ENCODE measurements around the gene CAMK4.

The CAMK4 gene

GRCh38 chr5:111268300-111268699 lies 44.1 kb downstream of the CAMK4 start:
- H4K20me1 ChIP-seq: no peaks in the 10 kb centered on the region
- no peaks in the 10 kb centered on the region for H3K4me1 ChIP-seq
- no peaks in the 10 kb centered on the region for H3K27me3 ChIP-seq
- no peaks in the 10 kb centered on the region for H3K9me3 ChIP-seq
- H3K4me2 ChIP-seq: no peak overlapping the region
- no peak overlapping the region for H3K27ac ChIP-seq
- H3K9ac ChIP-seq: no peak overlapping the region
- no peak overlapping the region for H3K4me3 ChIP-seq
- no peak for TF ChIP-seq Cebpa-rat (IDR thresholded peaks at IDR 0.05)
- no peaks in the 10 kb centered on the region for H3K36me3 ChIP-seq

GRCh38 chr5:111271885-111272284 lies 47.7 kb downstream of the CAMK4 start:
- Histone ChIP-seq H3K4me3 (no peak overlapping the region), H3K27me3 (no peaks in the 10 kb centered on the region), H3K4me1 (no peaks in the 10 kb centered on the region), H3K27ac (no peak overlapping the region), H3K4me2 (no peak overlapping the region), H3K36me3 (no peaks in the 10 kb centered on the region), H3K9ac (no peak overlapping the region), H4K20me1 (no peaks in the 10 kb centered on the region), H3K9me3 (no peaks in the 10 kb centered on the region)
- no peak for TF ChIP-seq Cebpa-rat (IDR thresholded peaks at IDR 0.05)

- TF ChIP-seq Cebpa-rat (IDR thresholded peaks at IDR 0.05): no peak
- H3K36me3 ChIP-seq: no peaks in the 10 kb centered on the region
- no peak overlapping the region for H3K27ac ChIP-seq
- H3K9ac ChIP-seq: no peak overlapping the region
- no peaks in the 10 kb centered on the region for H3K9me3 ChIP-seq
- H3K4me3 ChIP-seq: no peak overlapping the region
- no peaks in the 10 kb centered on the region for H4K20me1 ChIP-seq
- no peaks in the 10 kb centered on the region for H3K27me3 ChIP-seq
- no peaks in the 10 kb centered on the region for H3K4me1 ChIP-seq
- no peak overlapping the region for H3K4me2 ChIP-seq
Measured at GRCh38 chr5:111277061-111277460, 52.9 kb downstream of the CAMK4 start.

- no peaks in the 10 kb centered on the region for H3K27me3 ChIP-seq
- no peak overlapping the region for H3K27ac ChIP-seq
- H3K9ac ChIP-seq: no peak overlapping the region
- H3K9me3 ChIP-seq: no peaks in the 10 kb centered on the region
- no peaks in the 10 kb centered on the region for H3K4me1 ChIP-seq
- H3K4me2 ChIP-seq: no peak overlapping the region
- TF ChIP-seq Cebpa-rat (IDR thresholded peaks at IDR 0.05): no peak
- H3K36me3 ChIP-seq: no peaks in the 10 kb centered on the region
- H3K4me3 ChIP-seq: no peak overlapping the region
- H4K20me1 ChIP-seq: no peaks in the 10 kb centered on the region
Measured at GRCh38 chr5:111278858-111279504, 54.8 kb downstream of the CAMK4 start.

- no peaks in the 10 kb centered on the region for H3K36me3 ChIP-seq
- H4K20me1 ChIP-seq: no peaks in the 10 kb centered on the region
- TF ChIP-seq Cebpa-rat (IDR thresholded peaks at IDR 0.05): no peak
- no peak overlapping the region for H3K4me2 ChIP-seq
- no peak overlapping the region for H3K9ac ChIP-seq
- no peak overlapping the region for H3K27ac ChIP-seq
- no peaks in the 10 kb centered on the region for H3K27me3 ChIP-seq
- no peaks in the 10 kb centered on the region for H3K4me1 ChIP-seq
- H3K4me3 ChIP-seq: no peak overlapping the region
- H3K9me3 ChIP-seq: no peaks in the 10 kb centered on the region
Measured at GRCh38 chr5:111280282-111280951, 56.2 kb downstream of the CAMK4 start.

- no peak overlapping the region for H3K27ac ChIP-seq
- no peak overlapping the region for H3K4me2 ChIP-seq
- H3K27me3 ChIP-seq: no peaks in the 10 kb centered on the region
- no peaks in the 10 kb centered on the region for H3K9me3 ChIP-seq
- H3K4me1 ChIP-seq: no peaks in the 10 kb centered on the region
- no peak overlapping the region for H3K4me3 ChIP-seq
- TF ChIP-seq Cebpa-rat (IDR thresholded peaks at IDR 0.05): no peak
- no peaks in the 10 kb centered on the region for H4K20me1 ChIP-seq
- no peaks in the 10 kb centered on the region for H3K36me3 ChIP-seq
- no peak overlapping the region for H3K9ac ChIP-seq
Measured at GRCh38 chr5:111282798-111283197, 58.6 kb downstream of the CAMK4 start.

GRCh38 chr5:111284825-111285224 lies 60.6 kb downstream of the CAMK4 start:
- Histone ChIP-seq H3K4me3 (no peak overlapping the region), H3K9ac (no peak overlapping the region), H3K9me3 (no peaks in the 10 kb centered on the region), H3K36me3 (no peaks in the 10 kb centered on the region), H3K27me3 (no peaks in the 10 kb centered on the region), H3K27ac (no peak overlapping the region), H3K4me1 (no peaks in the 10 kb centered on the region), H3K4me2 (no peak overlapping the region), H4K20me1 (no peaks in the 10 kb centered on the region)
- no peak for TF ChIP-seq Cebpa-rat (IDR thresholded peaks at IDR 0.05)

- H3K4me2 ChIP-seq: no peak overlapping the region
- H3K9ac ChIP-seq: no peak overlapping the region
- no peak for TF ChIP-seq Cebpa-rat (IDR thresholded peaks at IDR 0.05)
- peaks cover 6% of the 10 kb centered on the region; the same call in 1 of the 2 replicates for H3K9me3 ChIP-seq
- H3K4me3 ChIP-seq: no peak overlapping the region
- H3K4me1 ChIP-seq: no peaks in the 10 kb centered on the region
- no peaks in the 10 kb centered on the region for H3K36me3 ChIP-seq
- no peaks in the 10 kb centered on the region for H4K20me1 ChIP-seq
- H3K27ac ChIP-seq: no peak overlapping the region
- no peaks in the 10 kb centered on the region for H3K27me3 ChIP-seq
Measured at GRCh38 chr5:111294551-111294950, 70.4 kb downstream of the CAMK4 start.

- Histone ChIP-seq H3K36me3 (no peaks in the 10 kb centered on the region), H3K9me3 (peaks cover 6% of the 10 kb centered on the region; the same call in 1 of the 2 replicates), H3K9ac (no peak overlapping the region), H4K20me1 (no peaks in the 10 kb centered on the region), H3K4me3 (no peak overlapping the region), H3K4me1 (no peaks in the 10 kb centered on the region), H3K27ac (no peak overlapping the region), H3K27me3 (no peaks in the 10 kb centered on the region), H3K4me2 (no peak overlapping the region)
- no peak for TF ChIP-seq Cebpa-rat (IDR thresholded peaks at IDR 0.05)
Measured at GRCh38 chr5:111295649-111296048, 71.5 kb downstream of the CAMK4 start.

GRCh38 chr5:111296570-111296969 lies 72.4 kb downstream of the CAMK4 start:
- no peak for TF ChIP-seq Cebpa-rat (IDR thresholded peaks at IDR 0.05)
- Histone ChIP-seq H3K4me3 (no peak overlapping the region), H3K27me3 (no peaks in the 10 kb centered on the region), H3K9ac (no peak overlapping the region), H4K20me1 (no peaks in the 10 kb centered on the region), H3K36me3 (no peaks in the 10 kb centered on the region), H3K4me2 (no peak overlapping the region), H3K4me1 (no peaks in the 10 kb centered on the region), H3K27ac (no peak overlapping the region), H3K9me3 (peaks cover 6% of the 10 kb centered on the region; the same call in 1 of the 2 replicates)
